ENCODE results near the gene ERCC5.

ERCC5 gene

GRCh38 chr13:102881819-102882686 lies 36.2 kb downstream of the ERCC5 start:
- DNase-seq (ENCODE audit: low read depth in 2 of 2) = no peak

- no peak for DNase-seq (ENCODE audit: low read depth in 2 of 2)
These were observed 46.7 kb downstream of the ERCC5 start for GRCh38 chr13:102892503-102892902.

GRCh38 chr13:102897371-102898138 lies 51.7 kb downstream of the ERCC5 start:
- DNase-seq (ENCODE audit: low read depth in 2 of 2) = no peak

- no peak for DNase-seq (ENCODE audit: low read depth in 2 of 2)
These were observed 54.4 kb downstream of the ERCC5 start for GRCh38 chr13:102900193-102900608.

GRCh38 chr13:102901056-102901455 lies 55.2 kb downstream of the ERCC5 start:
- no peak for DNase-seq (ENCODE audit: low read depth in 2 of 2)

- no peak for DNase-seq (ENCODE audit: low read depth in 2 of 2)
These were observed 55.9 kb downstream of the ERCC5 start for GRCh38 chr13:102901615-102902305.

- no peak for DNase-seq (ENCODE audit: low read depth in 2 of 2)
These were observed 57.0 kb downstream of the ERCC5 start for GRCh38 chr13:102902789-102903347.

- DNase-seq (ENCODE audit: low read depth in 2 of 2) = no peak
These were observed 58.0 kb downstream of the ERCC5 start for GRCh38 chr13:102903659-102904407.

- DNase-seq (ENCODE audit: low read depth in 2 of 2) = no peak
These were observed 58.6 kb downstream of the ERCC5 start for GRCh38 chr13:102904408-102904862.

GRCh38 chr13:102905905-102906771 lies 60.3 kb downstream of the ERCC5 start:
- DNase-seq (ENCODE audit: low read depth in 2 of 2) = no peak

- no peak for DNase-seq (ENCODE audit: low read depth in 2 of 2)
These were observed 61.4 kb downstream of the ERCC5 start for GRCh38 chr13:102907016-102907756.

GRCh38 chr13:102907886-102908515 lies 62.2 kb downstream of the ERCC5 start:
- no peak for DNase-seq (ENCODE audit: low read depth in 2 of 2)

GRCh38 chr13:102909971-102910370 lies 64.1 kb downstream of the ERCC5 start:
- no peak for DNase-seq (ENCODE audit: low read depth in 2 of 2)

GRCh38 chr13:102911336-102911735 lies 65.5 kb downstream of the ERCC5 start:
- no peak for DNase-seq (ENCODE audit: low read depth in 2 of 2)

GRCh38 chr13:102912599-102912998 lies 66.8 kb downstream of the ERCC5 start:
- DNase-seq (ENCODE audit: low read depth in 2 of 2) = no peak

GRCh38 chr13:102913914-102914313 lies 68.1 kb downstream of the ERCC5 start:
- no peak for DNase-seq (ENCODE audit: low read depth in 2 of 2)

GRCh38 chr13:102914339-102914930 lies 68.6 kb downstream of the ERCC5 start:
- no peak for DNase-seq (ENCODE audit: low read depth in 2 of 2)

GRCh38 chr13:102915393-102915930 lies 69.6 kb downstream of the ERCC5 start:
- no peak for DNase-seq (ENCODE audit: low read depth in 2 of 2)
